Lower leg skin (tissue), 3 donors: ENCODE measurements around the gene MANEAL.

Source experiments
- CTCF ChIP-seq, 3 donors: fragments of 450-650 bp; IDR thresholded peaks; one replicate each; pipeline ENCODE4 v1.5.1; 2016; ENCODE audit warnings: antibody characterized with exemption in 3 of 3, mild to moderate bottlenecking in 3 of 3, moderate library complexity in 2 of 3
- POLR2A ChIP-seq, 2 donors: fragments of 450-650 bp; IDR thresholded peaks; one replicate each; pipeline ENCODE4 v1.6.1; 2016 to 2017; ENCODE audit warnings: antibody characterized with exemption in 2 of 2, mild to moderate bottlenecking in 1 of 2, moderate library complexity in 1 of 2

GRCh38 chr1:37764888-37765441 lies 28.7 kb upstream of the MANEAL start, which contains the start of gene EPHA10:
- TF ChIP-seq POLR2A (IDR thresholded peaks at IDR 0.05) (no peak), CTCF (IDR thresholded peaks at IDR 0.05) (no peak)
